Astrocyte of the cerebellum (primary cell): Measurements from ENCODE around the gene OLIG1.

Experiments
- DNase-seq: peaks from one replicate; pipeline ENCODE4 v3.0.0-alpha.2; 2011; ENCODE audit warnings: low read depth
- H3K4me3 ChIP-seq: 2 replicates; pipeline ENCODE4 v1.5.1; 2011; ENCODE audit warnings: mild to moderate bottlenecking, low read depth, low read length, moderate library complexity
- in situ Hi-C: cut with HindIII; loops from 2 replicates; pipeline ENCODE4 v1.10.0; 2017; ENCODE audit warnings: low sequenced_read_pairs
- TF ChIP-seq, protein P1 (sequence below): IDR thresholded peaks from 2 replicates; pipeline ENCODE4 v1.5.1; 2012; ENCODE audit warnings: low read length, low read depth, moderate library complexity, mild to moderate bottlenecking; ENCODE audit errors: missing control alignments

OLIG1 gene

DNA sequence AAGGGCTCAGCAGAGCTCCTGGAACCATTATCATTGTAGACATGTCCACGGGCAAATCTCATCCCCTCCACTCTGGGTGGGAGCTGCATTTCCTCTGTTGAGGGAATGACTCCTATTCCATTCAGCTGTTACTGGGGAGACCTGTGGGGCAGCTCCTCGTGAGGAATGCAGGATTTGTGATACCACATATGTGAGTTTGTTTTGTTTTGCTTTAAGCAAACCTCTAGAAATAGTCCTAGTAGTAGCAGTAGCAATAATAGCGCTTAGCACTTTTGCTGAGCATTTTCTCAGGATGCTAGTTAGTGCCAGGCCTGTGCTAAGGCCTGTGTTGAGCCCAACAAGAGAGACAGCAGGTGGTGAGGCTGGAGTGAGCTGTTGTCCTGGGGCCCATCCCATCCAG, 10.8 kb downstream of the OLIG1 start:
- H3K4me3 ChIP-seq = no peak overlapping the region
- in situ Hi-C loops = no loop called here
- TF ChIP-seq, protein P1, sequence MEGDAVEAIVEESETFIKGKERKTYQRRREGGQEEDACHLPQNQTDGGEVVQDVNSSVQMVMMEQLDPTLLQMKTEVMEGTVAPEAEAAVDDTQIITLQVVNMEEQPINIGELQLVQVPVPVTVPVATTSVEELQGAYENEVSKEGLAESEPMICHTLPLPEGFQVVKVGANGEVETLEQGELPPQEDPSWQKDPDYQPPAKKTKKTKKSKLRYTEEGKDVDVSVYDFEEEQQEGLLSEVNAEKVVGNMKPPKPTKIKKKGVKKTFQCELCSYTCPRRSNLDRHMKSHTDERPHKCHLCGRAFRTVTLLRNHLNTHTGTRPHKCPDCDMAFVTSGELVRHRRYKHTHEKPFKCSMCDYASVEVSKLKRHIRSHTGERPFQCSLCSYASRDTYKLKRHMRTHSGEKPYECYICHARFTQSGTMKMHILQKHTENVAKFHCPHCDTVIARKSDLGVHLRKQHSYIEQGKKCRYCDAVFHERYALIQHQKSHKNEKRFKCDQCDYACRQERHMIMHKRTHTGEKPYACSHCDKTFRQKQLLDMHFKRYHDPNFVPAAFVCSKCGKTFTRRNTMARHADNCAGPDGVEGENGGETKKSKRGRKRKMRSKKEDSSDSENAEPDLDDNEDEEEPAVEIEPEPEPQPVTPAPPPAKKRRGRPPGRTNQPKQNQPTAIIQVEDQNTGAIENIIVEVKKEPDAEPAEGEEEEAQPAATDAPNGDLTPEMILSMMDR = no peak
- DNase-seq = no peak

DNA sequence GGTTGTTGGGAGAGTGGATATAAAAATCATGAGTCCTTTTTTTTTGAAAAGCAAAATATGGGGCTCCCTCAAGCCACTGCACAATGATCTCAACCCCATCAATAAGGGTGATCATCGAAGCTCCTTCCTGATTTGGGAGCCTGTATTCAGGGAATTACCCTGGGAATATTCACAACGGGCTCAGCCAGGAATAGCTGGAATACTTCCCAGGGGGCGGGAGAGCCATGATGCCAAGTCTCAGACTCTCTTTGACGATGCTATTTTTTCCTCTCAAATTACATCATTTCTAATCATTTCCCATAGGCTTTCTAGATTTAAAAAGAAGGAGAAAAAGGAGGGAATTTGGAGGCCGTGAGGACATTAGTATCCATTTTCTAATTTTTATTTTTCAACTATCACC, 18.4 kb downstream of the OLIG1 start:
- H3K4me3 ChIP-seq = no peak overlapping the region
- in situ Hi-C loops = no loop called here
- no peak for DNase-seq
- TF ChIP-seq, protein P1 = no peak

DNA sequence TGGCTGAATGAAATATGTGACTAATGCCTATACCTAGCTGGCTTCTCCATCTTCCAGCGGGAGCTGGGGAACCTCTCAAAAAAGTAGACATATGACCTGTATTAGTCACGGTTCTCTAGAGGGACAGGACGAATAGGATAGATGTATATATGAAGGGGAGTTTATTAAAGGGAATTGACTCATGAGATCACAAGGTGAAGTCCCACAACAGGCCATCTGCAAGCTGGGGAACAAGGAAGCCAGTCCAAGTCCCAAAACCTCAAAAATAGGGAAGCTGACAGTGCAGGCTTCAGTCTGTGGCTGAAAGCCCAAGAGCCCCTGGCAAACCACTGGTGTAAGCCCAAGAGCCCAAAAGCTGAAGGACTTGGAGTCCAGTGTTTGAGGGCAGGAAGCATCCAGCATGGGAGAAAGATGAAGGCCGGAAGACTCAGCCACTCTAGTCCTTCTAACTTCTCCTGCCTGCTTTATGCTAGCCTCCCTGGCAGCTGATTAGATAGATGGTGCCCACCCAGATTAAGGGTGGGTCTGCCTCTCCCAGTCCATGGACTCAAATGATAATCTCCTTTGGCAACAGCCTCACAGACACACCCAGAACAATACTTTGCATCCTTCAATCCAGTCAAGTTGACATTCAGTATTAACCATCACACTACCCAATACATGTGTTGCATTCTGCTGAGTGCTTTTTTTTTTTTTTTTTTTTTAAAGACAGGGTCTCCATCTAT, 19.6 kb downstream of the OLIG1 start:
- TF ChIP-seq, protein P1 = no peak
- DNase-seq = no peak
- in situ Hi-C loops = no loop called here
- H3K4me3 ChIP-seq = no peak overlapping the region

DNA sequence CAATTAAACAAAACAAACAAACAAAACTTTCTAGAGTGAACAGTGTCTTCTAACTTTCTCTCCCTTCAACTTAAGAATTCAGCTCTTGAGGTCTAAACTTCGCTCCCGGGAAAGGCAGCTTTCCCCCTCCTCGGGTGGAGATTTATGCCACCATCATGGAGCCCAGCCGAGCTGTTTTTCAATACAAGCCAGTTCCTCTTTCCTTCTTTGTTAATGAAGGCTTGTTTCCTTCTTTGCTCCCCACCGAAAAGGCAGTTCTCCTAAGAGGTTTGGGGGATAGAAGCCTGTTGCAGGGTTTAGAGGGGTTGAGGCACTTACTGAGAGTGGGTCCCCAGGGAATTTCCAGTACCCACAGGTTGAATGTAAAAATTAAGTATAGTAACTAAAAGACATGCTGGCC, 26.5 kb downstream of the OLIG1 start:
- H3K4me3 ChIP-seq = no peak overlapping the region
- no peak for DNase-seq
- TF ChIP-seq, protein P1 = no peak
- in situ Hi-C loops = no loop called here

DNA sequence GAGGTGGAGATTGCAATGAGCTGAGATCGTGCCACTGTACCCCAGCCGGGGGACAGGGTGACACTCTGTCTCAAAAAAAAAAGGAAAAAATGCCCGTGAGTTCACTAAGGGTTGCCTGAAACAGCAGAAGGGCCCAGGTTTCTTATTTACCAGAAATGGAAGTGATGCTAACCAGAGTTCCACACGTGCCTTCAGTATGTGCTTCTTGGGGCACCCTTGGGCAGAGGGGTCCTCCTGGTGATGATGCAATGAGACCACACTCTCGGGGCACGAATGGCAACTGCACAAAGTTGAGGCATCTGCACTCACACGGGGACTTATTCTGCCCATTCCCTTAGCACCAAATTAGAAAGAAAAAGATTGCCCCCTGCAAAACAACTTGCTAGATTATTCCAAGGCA, 29.2 kb downstream of the OLIG1 start:
- no peak for DNase-seq
- in situ Hi-C loops = no loop called here
- TF ChIP-seq, protein P1 = no peak
- no peak overlapping the region for H3K4me3 ChIP-seq

DNA sequence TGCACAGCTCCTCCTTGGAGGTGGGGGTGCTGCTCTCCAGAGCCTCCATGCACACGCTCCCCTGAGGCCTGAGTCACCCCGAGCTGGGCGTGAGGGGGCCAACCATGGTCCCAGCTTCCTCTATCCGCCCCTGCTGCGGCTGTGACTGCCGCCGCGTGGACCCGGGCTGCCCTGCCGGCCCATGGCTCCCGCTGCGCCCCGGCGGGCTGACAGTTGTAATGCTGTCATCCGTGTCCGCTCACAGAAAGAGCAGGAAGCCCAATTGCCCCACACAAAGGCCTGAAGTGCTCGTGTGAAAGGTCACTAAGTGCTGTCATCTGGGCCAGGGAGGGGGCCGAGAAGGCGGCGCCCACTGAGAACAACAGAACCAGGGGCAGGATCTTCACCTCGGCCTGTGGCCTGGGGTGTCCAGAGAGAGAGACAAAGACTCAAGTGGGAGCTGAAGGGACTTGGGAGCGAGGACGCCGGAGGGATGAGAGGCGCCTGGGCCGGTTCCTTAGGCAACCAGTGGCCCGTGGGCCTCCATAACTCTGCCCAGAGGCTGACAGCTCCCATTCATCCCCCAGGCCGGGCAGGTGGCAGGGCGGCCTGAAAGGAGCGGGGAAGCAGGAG, 31.5 kb downstream of the OLIG1 start:
- in situ Hi-C loops = no loop called here

More for the DNA sequence above, 31.5 kb downstream of the OLIG1 start:
- DNase-seq = no peak
- no peak overlapping the region for H3K4me3 ChIP-seq
- TF ChIP-seq, protein P1 = no peak
